Endometrial microvascular endothelial cells (primary cell): ENCODE data around the gene SERPINA4. TPM values are rescaled to one million over a fixed set of nuclear protein-coding genes. Genes with fewer than 3 reads are reported as not detected.

ENCODE experiments used
- in situ Hi-C: cut with HindIII; loops from 2 replicates; pipeline ENCODE4 v1.10.0; 2017; ENCODE audit warnings: low sequenced_read_pairs, low pct_unique_long_range_greater_than_20kb; ENCODE audit errors: inconsistent ontology term
- total RNA-seq: library from RNA; depleted of rRNA; stranded (reverse); fragments of >200 nt; gene quantifications from one replicate; pipeline ENCODE4 v1.2.3, GENCODE V29; 2015; ENCODE audit errors: inconsistent ontology term

SERPINA4 gene
- total RNA-seq, 1 donor from 2014 or later: not detected

DNA sequence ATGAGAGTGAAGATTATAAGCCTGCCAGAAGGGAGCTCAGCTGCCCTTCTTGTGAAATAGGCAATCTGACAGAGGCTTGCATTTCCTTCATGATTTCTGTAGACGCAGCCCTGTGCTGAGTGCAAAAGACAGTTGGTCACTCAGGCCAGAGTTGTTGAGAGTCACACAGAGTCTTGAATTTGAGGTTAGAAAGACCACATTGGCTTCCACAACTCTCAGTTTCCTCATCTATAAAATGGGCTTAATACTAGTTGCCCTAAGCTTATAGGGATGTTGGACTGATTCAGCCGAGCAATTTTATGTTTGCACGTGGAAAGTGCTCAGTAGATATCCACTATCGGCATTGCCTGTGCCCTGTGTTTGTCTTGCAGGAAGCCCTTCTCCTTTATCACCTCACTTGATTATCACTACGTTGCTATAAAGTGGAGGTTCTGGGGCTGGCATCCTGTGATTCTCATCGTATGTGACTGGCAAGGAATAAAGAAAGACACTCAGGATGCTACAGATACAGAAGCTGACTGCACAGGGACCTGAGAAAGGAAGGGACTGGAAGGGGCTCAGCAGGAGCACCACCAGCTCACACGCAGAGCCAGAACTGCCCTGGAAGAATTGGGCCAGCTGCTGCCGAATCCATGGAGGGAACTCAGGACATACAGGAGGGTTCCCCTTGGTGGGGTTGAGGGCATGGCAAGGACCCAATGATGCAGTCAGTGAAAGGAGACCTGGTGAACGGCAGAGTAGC is 19.8 kb upstream of the SERPINA4 start:
- in situ Hi-C loops: no loop called here

DNA sequence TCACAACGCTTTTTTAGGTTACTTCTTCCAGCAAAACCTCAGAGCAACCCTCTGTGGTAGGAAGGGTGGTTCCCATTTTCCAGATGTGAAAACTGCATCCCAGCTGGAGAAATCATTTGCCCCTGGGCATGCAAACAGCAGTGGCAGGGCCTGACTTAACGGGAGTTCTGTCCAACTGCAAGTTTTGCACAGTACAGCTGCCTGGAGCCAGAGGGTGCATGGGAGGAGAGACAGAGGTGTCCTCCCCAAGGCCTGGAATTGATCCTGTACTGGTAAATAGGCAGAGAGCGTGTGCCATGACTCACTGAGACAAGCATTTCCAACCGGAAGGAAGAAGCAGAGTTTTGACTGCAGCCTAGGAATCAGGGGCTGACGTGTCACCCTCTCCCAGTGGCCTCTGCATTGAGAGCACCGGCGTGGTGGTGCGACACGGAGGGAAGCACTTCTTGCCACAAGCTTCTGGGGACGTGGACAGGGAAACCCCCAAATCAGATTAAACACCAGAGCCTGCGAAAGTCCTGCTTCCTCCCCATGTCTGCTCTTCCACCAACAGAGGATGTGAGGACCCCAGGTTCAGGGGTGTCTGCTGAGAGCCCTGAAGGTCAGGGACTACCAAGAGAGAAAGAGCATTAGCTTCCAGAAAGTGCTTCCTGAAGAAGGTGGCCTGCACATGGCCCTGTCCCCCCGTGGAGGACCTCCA is 19.0 kb upstream of the SERPINA4 start:
- in situ Hi-C loops: no loop called here

DNA sequence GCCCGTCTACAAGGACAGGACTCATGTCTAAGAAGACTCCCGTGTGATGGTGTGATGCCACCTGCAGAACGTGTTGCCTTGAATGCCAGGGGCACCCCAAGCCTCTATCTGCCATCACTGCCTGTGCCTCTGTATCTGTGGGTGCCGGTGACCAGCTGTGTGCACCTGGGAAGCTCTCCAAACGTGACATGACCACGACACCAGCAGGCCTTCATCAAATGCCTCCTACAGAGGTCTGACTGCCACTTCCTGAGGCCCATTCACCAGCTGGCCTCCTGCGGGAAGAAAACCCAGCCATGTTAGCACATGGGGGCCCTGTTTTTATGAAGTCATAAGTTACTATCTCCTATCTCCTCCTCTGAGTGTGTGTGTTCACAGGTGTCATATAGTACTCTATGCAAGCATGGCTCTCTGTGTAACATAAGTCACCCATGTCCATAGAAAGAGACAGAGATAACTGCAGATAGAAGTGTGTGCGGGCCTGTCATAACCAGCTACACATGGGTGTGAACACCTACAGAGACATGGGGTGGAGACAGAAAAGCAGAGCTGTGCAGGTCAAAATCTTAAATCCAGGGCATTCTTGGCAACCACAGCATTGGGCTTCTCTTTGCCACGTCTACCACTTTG is 18.3 kb upstream of the SERPINA4 start:
- in situ Hi-C loops: no loop called here

DNA sequence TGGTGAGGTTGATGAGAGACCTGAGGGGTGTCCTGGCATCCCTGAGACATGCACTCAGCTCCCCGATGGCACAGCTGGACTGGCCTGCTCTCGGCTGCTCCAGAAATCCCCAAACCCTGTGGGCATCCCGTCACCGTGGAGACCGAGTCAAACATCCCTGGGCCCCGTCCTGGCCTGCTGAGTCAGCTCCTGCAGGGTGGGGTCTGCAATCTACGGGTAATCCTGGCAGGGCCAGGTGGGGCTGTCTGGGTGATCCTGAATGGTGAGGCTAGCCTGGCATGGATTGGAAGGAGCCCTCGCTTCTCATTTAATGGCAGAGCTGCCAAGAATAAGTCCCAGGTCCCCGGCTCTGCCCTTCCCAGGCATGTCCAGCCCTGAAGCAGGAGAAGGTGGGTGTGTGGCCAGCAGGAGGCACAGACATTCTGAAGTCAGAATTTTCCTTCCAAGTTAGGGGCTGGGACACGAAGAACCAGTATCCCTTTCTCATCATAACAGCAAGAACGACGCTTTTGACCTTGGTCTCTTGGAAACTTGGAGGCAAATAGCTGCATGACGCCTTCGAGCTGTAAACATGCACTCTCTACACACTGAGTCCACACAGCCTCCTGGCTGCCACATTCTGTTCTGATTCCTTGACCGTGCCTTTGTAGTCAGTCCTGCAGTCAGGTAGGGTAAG is 17.7 kb upstream of the SERPINA4 start:
- in situ Hi-C loops: no loop called here

DNA sequence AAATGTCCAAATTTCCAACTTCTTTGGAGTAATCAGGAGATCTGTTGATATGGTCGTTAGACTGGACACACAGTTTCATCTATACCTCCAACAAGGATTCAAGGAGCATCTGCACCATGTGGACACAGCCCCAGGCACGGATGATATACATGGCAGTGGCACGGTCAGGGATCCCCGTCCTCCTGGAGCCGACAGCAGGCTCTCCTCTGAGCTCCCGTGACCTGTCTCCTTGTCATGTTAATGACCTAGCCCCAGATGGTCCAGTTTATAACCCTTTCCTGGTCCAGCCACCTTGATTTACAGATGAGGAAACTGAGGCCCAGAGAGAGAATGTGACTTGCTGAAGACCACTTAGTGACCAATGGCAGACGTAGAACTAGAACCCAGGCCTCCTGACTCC is 16.5 kb upstream of the SERPINA4 start:
- in situ Hi-C loops: no loop called here

DNA sequence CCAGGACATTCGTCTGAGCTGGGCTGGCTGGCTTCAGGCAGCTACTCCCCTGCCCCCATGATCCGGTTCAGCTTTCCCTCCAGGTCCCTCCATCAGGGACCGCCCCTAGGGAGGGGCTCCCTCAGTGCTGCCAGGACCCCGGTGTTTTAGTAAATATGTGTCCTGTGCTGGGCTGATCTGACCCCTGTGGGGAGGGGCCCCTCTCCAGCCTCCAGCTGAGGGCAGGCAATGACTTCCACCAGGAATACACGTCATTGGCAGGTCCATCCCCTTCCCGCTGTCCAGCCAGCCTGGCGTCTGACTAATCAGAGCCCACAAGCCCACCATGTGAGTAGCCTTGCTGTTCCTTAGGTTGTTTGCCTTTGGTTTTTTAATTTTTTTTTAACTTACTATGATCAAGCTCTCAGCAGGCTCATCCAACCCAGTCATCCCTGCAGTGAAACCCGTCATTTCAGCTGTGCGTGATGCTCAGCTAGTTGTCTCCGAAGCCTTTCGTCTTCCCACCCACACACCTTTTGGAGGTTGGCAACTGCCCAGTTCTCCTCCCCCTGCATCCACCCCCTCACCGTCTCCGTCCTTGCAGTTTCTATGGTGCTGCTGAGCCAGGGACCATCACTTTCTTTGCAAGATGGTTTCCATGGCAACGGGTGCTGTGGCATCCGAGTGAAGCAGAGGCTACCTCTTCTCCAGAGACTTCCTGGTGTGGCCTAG is 16.0 kb upstream of the SERPINA4 start:
- in situ Hi-C loops: no loop called here

DNA sequence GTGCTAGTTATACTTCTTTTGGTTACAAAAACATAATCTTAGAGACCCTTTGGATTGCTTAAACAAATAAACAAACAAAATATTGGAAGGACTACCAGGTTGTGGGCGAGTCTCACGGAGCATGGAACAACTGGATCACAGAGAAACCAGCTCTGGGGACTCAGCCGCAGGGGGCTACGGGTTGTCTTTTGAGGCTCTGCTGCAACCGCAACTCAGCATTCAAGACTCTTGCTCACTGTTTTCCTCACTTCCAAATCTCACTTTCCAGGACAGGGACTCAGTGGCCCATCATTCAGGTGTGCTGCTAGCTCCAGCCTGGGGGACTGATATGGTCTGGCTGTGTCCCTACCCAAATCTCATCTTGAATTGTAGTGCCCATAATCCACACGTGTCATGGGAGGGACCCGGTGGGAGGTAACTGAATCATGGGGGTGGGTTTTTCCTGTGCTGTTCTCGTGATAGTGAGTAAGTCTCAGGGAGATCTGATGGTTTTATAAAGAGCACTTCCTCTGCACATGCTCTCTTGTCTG is 14.0 kb upstream of the SERPINA4 start:
- in situ Hi-C loops: no loop called here

DNA sequence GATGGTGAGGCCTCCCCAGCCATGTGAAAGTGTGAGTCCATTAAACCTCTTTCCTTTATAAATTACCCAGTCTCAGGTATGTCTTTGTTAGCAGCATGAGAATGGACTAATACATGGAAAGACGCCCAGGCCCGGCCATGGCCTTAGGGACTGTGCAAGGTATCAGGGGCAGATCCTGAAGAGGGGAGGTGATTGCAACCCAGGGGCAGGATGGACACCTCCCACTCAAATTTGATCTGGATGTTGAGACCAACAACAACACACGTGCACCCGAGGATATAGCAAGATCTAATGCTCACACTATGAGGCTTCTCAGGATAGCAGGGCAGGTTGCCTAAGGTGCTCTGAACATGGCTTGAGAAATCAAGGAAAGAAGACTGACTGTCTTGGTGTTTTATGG is 13.5 kb upstream of the SERPINA4 start:
- in situ Hi-C loops: no loop called here

DNA sequence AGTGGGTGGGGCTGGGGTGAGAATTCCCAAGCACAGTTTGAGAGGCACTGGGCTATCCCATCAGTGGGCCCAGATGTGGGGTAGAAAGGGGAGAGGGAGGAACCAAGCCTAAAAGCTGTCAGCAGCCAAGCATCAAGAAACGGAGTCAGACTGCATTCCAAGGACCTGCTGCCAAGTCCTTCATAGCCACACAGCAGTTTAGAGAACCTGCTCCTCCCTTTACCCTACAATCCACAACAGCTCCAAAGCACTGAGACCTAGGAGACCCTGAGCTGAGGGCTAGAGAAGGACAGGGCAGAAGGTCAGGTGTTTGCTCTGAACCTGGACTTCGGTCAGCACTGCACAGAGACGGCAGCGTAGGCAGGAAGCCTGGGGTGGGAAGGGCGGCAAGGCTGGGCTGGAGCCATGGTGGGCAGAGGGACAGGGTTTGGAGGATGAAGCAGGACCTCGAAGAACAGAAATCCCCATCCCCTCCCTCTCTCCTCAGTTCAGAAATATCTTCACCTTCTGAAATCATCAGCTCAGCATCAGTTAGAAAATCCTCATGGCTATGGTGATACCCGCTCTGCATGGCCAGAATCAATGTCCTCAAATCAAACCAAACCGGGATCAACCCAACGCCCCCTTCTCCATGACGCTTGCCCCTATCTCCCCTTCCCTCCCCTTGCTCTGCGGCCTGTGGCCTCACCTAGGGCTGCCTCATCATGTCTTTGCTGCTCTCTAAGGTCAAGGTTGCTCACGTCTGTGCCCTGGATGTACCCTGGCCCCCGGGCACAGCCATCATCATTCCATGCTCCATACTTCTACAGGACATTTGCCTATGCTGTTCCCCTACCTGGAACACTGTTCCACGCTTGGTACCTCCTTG is 12.9 kb upstream of the SERPINA4 start:
- in situ Hi-C loops: no loop called here

DNA sequence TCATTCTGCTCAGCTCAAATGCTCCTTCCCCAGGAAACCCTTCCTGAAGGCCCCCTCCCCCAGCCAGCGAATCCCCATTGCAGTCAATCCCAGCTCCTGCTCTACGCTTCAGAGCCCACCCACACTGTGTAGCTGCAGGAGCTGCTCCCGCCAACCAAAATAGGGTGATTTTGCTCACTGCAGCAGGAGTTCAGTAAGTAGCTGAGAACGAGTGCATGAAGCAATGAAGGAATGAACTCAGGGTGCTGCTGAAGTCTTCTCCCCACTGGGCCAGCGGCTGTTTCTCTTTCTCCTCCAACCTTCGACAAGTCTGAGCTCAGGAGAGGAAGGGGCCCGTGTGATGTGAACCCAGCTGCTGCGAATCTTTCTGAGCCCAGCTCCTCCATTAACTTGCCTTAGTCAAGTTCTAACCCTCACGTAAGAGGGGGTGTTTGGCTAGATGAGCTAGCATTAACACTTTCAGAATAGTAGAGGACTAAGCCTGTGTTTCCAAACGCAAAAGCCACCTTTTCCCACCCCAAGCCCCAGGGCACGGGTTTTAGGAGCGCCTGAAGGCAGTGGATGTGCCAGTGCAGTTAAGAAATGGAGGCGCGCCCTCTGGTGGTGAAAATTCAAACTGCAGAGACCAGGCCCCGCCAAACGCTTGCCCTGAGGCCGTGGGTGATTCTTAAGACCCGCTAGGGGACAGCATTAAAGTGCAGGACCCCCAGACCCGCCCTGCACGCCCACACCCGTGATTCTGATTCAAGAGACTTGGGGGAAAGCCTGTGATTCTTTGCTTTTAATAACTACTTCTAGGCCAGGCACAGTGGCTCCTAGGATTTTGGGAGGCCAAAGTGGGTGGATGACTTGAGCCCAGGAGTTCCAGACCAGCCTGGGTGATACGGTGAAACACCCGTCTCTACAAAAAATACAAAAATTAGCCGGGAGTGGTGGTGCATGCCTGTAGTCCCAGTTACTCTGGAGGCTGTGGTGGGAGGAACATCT is 11.9 kb upstream of the SERPINA4 start:
- in situ Hi-C loops: no loop called here

DNA sequence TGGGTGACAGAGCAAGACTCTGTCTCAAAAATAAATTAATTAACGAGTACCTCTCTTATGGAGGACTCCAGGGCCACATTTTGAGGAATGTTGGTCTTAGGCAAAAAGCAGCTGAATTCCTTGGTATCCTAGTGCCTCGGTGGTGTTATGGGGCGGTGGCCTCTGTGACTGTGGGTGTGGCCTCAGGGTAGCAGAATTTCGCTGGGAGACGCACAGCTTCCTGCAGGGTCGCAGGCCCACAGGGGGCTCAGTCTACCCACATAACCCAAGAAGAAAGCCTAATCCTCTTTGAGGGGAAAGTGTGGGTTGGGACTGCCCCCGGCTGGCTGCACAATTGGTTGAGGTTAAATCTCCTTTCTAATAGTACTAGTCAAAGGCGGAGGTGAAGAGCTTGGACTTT is 11.2 kb upstream of the SERPINA4 start:
- in situ Hi-C loops: no loop called here

DNA sequence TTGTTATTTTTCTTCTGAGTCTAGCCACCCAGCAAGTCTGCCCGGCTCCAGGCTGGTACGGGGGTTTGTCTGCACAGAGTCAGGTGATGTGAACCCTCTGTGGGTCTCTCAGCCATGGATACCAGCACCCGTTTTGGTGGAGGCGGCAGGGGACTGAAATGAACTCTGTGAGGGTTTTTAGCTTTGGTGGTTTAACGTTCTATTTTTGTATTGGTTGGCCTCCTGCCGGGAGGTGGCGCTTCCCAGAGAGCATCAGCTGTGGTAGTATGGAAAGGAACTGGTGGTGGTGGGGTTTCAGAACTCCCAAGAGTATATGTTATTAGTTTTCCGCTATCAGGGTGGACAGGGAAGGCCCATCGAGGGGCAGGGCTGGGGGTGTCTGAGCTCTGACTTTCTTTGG is 5.3 kb upstream of the SERPINA4 start:
- in situ Hi-C loops: no loop called here

DNA sequence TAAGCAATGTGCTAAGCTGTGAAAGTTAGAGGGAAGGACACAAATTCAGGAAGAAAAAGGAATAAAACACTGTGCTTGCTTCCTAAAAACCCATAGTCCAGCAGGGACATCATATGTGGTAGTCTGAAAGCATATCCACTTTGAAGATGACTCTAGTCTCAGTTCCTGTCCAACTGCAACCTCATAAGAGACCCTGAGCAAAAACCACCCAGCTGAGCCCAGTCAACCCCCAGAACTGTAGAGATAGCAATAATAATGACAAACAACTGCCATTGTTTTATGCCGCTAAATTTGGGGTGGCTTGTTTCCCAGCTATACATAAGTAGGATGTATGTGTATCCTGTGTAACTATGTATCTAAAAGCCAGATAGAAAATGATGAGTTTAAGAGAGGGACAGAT is 3.9 kb upstream of the SERPINA4 start:
- in situ Hi-C loops: no loop called here

DNA sequence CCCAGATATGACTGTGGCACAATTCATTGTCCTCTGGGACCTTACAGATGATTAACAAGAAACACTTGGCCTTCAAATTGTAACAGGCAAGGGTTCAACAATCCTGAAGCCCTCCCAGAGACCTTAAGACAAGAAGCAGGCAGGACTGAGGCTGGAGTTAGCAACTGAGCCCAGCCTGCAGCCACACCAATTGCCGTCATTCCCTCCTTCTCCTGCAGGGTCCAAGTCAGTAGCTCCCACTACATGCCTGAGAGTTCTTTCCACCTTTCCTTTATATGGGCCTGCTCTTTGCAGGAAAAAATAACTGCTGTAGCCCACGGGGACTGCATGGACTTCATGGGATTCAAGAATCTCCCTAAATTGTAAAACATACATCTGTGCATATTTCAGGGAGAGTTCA is 2.4 kb upstream of the SERPINA4 start:
- in situ Hi-C loops: no loop called here

DNA sequence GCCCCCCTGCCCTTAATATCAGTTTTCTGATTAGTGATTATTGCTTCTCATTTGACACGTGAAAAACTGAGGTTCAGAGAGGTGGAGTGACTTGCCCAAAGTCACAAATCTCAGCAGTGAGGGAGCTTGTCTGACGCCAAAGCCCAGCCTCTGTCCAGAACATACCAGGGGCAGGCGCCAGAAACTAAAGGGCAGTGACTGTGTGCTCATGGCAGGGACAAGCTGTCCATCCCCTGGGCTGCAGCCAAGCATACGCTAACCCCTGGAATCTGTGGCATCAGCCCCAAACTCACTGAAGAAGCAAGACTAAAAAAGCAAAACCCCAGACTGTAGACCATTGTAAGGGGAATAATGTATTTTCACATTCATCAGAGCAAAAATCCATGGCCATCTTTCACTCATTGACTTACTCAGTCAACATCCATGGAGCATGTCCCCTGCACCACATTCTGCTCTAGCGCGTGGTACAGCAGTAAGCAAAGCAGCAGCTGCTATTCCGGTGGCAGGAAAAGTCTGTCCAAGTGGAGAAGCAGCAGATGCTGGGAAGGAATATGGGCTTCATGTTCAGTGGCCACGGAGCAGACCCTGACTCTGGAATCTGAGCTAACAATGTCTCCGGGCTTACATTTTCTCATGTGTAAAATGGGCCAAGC is 1.5 kb upstream of the SERPINA4 start:
- in situ Hi-C loops: no loop called here

DNA sequence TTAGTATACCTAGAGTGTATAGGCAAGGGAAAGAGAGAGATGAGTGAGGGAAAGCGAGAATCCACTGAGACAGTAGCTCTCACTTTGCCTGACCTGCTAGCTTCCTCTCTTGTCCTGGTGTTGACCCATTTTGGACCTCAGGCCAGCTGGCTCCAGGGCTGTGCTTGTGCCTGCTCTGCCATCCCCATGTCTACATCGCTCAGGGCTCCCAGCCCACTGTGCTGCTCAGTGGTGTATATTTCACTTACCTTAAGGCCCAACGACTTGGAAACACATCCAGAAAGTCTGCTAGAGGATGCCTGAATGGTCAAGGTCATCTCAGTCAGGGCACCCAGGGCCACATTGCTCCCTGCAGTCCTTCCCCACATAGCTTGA is 964 bp upstream of the SERPINA4 start:
- in situ Hi-C loops: no loop called here

DNA sequence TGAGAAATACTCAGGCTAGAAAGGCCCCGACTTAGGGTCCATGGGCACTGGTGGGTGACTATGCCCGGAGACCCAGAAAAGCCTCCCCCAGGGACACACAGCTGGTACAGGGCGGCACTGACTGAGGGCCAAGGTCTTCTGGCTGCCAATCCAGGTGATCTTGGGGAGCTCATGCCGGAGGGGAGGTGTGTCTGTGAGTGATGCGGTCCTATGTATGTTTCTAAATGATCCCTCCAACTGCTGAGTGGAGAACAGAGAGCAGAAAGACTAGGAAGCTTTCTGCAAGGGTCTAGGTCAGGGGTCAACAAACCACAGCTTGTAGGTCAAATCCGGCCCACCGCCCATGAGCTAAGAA is 391 bp downstream of the SERPINA4 start:
- in situ Hi-C loops: no loop called here
